Progenitor cell of endocrine pancreas (in vitro differentiated cells): ENCODE measurements around the gene ATP6V0C. TPM values are rescaled to one million over a fixed set of nuclear protein-coding genes. Genes with fewer than 3 reads are reported as not detected.
"Not testable (repeated sequence)": the region's sequence is repeated elsewhere in the genome, so short reads cannot be mapped to it uniquely, and the experiment has no call there.

ENCODE experiments used
- DNase-seq: peaks from one replicate; pipeline ENCODE4 v3.0.0; 2021; ENCODE audit warnings: low spot score; ENCODE audit not compliant: unreplicated experiment
- H3K27ac Mint-ChIP-seq: 2 replicates; pipeline ENCODE4 v1.8.0; 2021; ENCODE audit warnings: mild to moderate bottlenecking, moderate library complexity, mixed read lengths
- H3K27me3 Mint-ChIP-seq: 2 replicates; pipeline ENCODE4 v1.8.0; 2021; ENCODE audit warnings: mixed read lengths
- H3K36me3 Mint-ChIP-seq: 2 replicates; pipeline ENCODE4 v1.8.0; 2022; ENCODE audit warnings: mixed read lengths; ENCODE audit not compliant: insufficient read depth
- H3K4me1 Mint-ChIP-seq: 2 replicates; pipeline ENCODE4 v1.8.0; 2021; ENCODE audit warnings: low read depth, mixed read lengths
- H3K4me3 Mint-ChIP-seq: 2 replicates; pipeline ENCODE4 v1.8.0; 2021; ENCODE audit warnings: low read depth, mild to moderate bottlenecking, moderate library complexity, mixed read lengths
- H3K9me3 Mint-ChIP-seq: 2 replicates; pipeline ENCODE4 v1.8.0; 2021; ENCODE audit warnings: low read depth, mixed read lengths
- total RNA-seq: library from RNA; stranded (reverse); gene quantifications from 2 replicates; pipeline ENCODE4 v1.2.1, GENCODE V29; 2021
- TF ChIP-seq, protein P1 (sequence below): fragments of 200-600 bp; sonication (generic); IDR thresholded peaks from one replicate; pipeline ENCODE4 v1.5.0; 2021; ENCODE audit warnings: antibody characterized with exemption, mild to moderate bottlenecking; ENCODE audit not compliant: unreplicated experiment

Gene ATP6V0C
- total RNA-seq, 1 donor from 2014 or later = 169 TPM

GRCh38 chr16:2476741-2477140 is 37.0 kb upstream of the ATP6V0C start:
- peak overlapping the region; percentile 69 for H3K4me3 Mint-ChIP-seq
- H3K36me3 Mint-ChIP-seq = no peaks in the 10 kb centered on the region

DNA sequence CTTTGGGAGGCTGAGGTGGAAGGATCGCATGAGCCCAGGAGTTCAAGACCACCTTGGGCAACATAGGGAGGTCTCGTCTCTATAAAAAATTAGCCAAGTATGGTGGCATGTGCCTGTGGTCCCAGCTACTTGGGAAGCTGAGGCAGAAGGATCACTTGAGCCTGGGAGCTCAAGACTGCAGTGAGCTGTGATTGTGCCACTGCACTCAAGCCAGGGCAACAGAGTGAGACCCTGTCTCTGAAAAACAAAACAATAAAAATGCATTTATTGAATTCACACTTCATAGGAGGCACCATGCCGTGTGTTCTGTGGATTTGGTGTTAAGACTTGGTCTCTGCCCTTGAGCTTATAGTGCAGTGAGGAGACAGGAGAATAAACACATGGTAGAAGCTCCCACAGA is 36.4 kb upstream of the ATP6V0C start:
- H3K9me3 Mint-ChIP-seq = no peaks in the 10 kb centered on the region
- TF ChIP-seq, protein P1, sequence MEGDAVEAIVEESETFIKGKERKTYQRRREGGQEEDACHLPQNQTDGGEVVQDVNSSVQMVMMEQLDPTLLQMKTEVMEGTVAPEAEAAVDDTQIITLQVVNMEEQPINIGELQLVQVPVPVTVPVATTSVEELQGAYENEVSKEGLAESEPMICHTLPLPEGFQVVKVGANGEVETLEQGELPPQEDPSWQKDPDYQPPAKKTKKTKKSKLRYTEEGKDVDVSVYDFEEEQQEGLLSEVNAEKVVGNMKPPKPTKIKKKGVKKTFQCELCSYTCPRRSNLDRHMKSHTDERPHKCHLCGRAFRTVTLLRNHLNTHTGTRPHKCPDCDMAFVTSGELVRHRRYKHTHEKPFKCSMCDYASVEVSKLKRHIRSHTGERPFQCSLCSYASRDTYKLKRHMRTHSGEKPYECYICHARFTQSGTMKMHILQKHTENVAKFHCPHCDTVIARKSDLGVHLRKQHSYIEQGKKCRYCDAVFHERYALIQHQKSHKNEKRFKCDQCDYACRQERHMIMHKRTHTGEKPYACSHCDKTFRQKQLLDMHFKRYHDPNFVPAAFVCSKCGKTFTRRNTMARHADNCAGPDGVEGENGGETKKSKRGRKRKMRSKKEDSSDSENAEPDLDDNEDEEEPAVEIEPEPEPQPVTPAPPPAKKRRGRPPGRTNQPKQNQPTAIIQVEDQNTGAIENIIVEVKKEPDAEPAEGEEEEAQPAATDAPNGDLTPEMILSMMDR = no peak
- H3K4me3 Mint-ChIP-seq = no peak overlapping the region
- no peak overlapping the region for H3K27ac Mint-ChIP-seq
- no peak for DNase-seq
- H3K36me3 Mint-ChIP-seq = no peaks in the 10 kb centered on the region
- peaks cover 16% of the 10 kb centered on the region for H3K4me1 Mint-ChIP-seq
- peaks cover 11% of the 10 kb centered on the region for H3K27me3 Mint-ChIP-seq

More at GRCh38 chr16:2476741-2477140, 37.0 kb upstream of the ATP6V0C start:
- Mint-ChIP-seq H3K9me3 (no peaks in the 10 kb centered on the region), H3K4me1 (peaks cover 16% of the 10 kb centered on the region), H3K27ac (no peak overlapping the region), H3K27me3 (peaks cover 11% of the 10 kb centered on the region)
- TF ChIP-seq, protein P1 = no peak
- no peak for DNase-seq

DNA sequence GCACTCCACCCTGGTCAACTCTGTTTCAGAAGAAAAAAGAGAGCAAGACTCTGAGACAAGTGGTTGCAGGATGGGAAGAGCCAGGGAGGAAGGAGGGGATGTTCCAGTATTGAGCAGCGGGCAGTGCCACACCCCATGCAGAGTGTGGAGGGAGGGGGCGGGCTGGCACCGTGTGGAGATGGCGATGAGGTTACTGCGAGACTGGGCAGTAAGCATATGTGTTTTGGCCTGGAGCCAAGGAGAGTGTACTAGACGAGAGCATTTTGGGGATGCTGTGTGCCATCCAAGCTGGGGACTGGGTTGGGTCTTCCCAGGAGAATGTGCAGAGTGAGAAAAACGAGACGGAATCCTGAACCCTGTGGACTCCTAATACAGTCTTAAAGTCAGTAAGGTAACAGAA is 35.5 kb upstream of the ATP6V0C start:
- no peaks in the 10 kb centered on the region for H3K36me3 Mint-ChIP-seq
- H3K4me1 Mint-ChIP-seq = peaks cover 13% of the 10 kb centered on the region
- TF ChIP-seq, protein P1 = no peak
- no peak overlapping the region for H3K4me3 Mint-ChIP-seq
- peaks cover 5% of the 10 kb centered on the region for H3K27me3 Mint-ChIP-seq
- H3K9me3 Mint-ChIP-seq = no peaks in the 10 kb centered on the region
- no peak overlapping the region for H3K27ac Mint-ChIP-seq
- DNase-seq = no peak

- H3K36me3 Mint-ChIP-seq, DNase-seq, H3K9me3 Mint-ChIP-seq, H3K4me3 Mint-ChIP-seq, H3K27me3 Mint-ChIP-seq, H3K27ac Mint-ChIP-seq: not testable (repeated sequence)
- peaks cover 15% of the 10 kb centered on the region for H3K4me1 Mint-ChIP-seq
Measured at GRCh38 chr16:2479996-2480395, 33.8 kb upstream of the ATP6V0C start.

DNA sequence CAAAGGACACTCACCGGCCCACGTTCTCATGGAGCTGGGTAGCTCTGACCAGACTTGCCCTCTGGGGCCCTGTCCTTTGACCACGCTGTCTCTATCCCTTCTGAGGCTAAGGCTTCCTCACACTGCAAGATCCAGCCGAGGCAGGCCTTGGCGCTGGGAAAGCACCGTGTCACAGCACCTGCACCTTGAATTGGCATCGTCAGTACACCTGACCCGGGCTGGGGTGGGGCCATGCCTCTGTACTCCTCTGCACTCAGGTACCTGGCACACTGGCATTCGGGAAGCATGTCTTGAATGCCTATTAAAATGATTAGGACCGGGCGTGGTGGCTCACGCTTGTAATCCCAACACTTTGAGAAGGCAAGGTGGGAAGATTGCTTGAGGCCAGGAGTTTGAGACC is 32.8 kb upstream of the ATP6V0C start:
- peaks cover 17% of the 10 kb centered on the region for H3K4me1 Mint-ChIP-seq
- TF ChIP-seq, protein P1 = no peak
- DNase-seq = no peak
- H3K9me3 Mint-ChIP-seq = no peaks in the 10 kb centered on the region
- no peaks in the 10 kb centered on the region for H3K36me3 Mint-ChIP-seq
- no peak overlapping the region for H3K27ac Mint-ChIP-seq
- peaks cover 3% of the 10 kb centered on the region for H3K27me3 Mint-ChIP-seq
- no peak overlapping the region for H3K4me3 Mint-ChIP-seq

DNA sequence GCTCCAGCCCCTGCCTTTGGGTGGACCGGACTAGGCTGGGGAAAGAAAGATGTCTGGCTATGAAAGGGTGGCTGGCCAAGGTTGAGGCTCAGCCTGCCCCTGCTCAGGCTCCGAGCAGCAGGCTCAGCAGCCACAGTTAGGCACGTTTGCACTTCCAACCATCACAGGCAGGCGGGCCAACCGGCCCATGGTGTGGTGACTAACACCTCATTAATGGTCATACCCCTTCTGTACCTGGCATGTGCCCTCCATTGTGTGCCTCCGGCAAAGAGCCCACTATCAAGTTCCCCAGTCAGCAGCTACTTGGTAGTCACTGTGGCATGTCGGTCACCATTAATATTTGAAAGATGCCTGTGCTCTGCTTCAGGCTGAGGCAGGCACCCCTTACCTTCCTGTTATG is 32.1 kb upstream of the ATP6V0C start:
- H3K27me3 Mint-ChIP-seq = peaks cover 3% of the 10 kb centered on the region
- H3K27ac Mint-ChIP-seq = no peak overlapping the region
- DNase-seq = no peak
- H3K9me3 Mint-ChIP-seq = no peaks in the 10 kb centered on the region
- H3K4me1 Mint-ChIP-seq = peaks cover 12% of the 10 kb centered on the region
- H3K36me3 Mint-ChIP-seq = no peaks in the 10 kb centered on the region
- H3K4me3 Mint-ChIP-seq = no peak overlapping the region
- TF ChIP-seq, protein P1 = no peak
